Esophagus (tissue), 2 donors: ENCODE data around the gene SWT1. TPM values are rescaled to one million over a fixed set of nuclear protein-coding genes. Genes with fewer than 3 reads are reported as not detected.
"Not testable (repeated sequence)": the region's sequence is repeated elsewhere in the genome, so short reads cannot be mapped to it uniquely, and the experiment has no call there.

ENCODE experiments used
- H3K27ac ChIP-seq, 2 donors: one replicate each; pipeline ENCODE4 v1.5.1; 2013; ENCODE audit warnings: low read depth in 2 of 2, mild to moderate bottlenecking in 2 of 2, inconsistent platforms in 1 of 2, low read length in 1 of 2, moderate library complexity in 1 of 2
- H3K27me3 ChIP-seq, 2 donors: one replicate each; pipeline ENCODE4 v1.6.1; 2013; ENCODE audit warnings: low read length in 2 of 2, control low read depth in 1 of 2, mild to moderate bottlenecking in 1 of 2; ENCODE audit not compliant: insufficient read depth in 2 of 2, control insufficient read depth in 1 of 2
- H3K36me3 ChIP-seq, 2 donors: one replicate each; pipeline ENCODE4 v1.6.1; 2013; ENCODE audit warnings: low read length in 1 of 2; ENCODE audit not compliant: control insufficient read depth in 2 of 2, insufficient read depth in 2 of 2
- H3K4me1 ChIP-seq, 2 donors: one replicate each; pipeline ENCODE4 v1.6.1; 2013; ENCODE audit warnings: low read length in 1 of 2; ENCODE audit not compliant: control insufficient read depth in 2 of 2, insufficient read depth in 2 of 2
- H3K4me3 ChIP-seq, 2 donors: one replicate each; pipeline ENCODE4 v1.5.1; 2013; ENCODE audit warnings: low read length in 2 of 2, mild to moderate bottlenecking in 2 of 2, low read depth in 1 of 2, moderate library complexity in 1 of 2
- H3K9me3 ChIP-seq, 2 donors: one replicate each; pipeline ENCODE4 v1.6.1; 2013; ENCODE audit warnings: mild to moderate bottlenecking in 2 of 2, low read depth in 1 of 2, low read length in 1 of 2, moderate library complexity in 1 of 2; ENCODE audit not compliant: control insufficient read depth in 2 of 2, insufficient read depth in 1 of 2
- WGBS, 2 donors: extraction: QIAGEN DNeasy Blood & Tissue Kit; methylation state at CpG; one replicate each; pipeline ENCODE4 v1.1.7; 2013; 5-methylcytosine and 5-hydroxymethylcytosine counted together
- polyA plus RNA-seq, 2 donors: library from polyadenylated mRNA; stranded (reverse); fragments of 200-250 nt; gene quantifications; one replicate each; pipeline ENCODE4 v1.2.3, GENCODE V29; 2013
- donor health status: healthy with polysubstance abuse.
- donor health status: Bipolar disorder and iron deficiency.

SWT1 gene
- polyA plus RNA-seq, 2 donors, result 0.86 TPM

- Histone ChIP-seq H3K27me3 (no peaks in the 10 kb centered on the region), H3K9me3 (no peaks in the 10 kb centered on the region), H3K36me3 (no peaks in the 10 kb centered on the region), H3K4me3 (no peak overlapping the region), H3K4me1 (peaks cover 0 to 2% of the 10 kb centered on the region in 2 donors), H3K27ac (no peak overlapping the region)
- WGBS, 2 donors, result 65 to 73% methylated on average over 1 of the region's 1 CpG
These were observed 162.1 kb downstream of the SWT1 start for GRCh38 chr1:185319139-185319475.

GRCh38 chr1:185321104-185321503 is 164.1 kb downstream of the SWT1 start:
- 98 to 99% methylated on average over 7 of the region's 7 CpGs for whole genome bisulfite sequencing, 2 donors
- not testable (repeated sequence) for H3K36me3 ChIP-seq, H3K4me1 ChIP-seq, H3K27ac ChIP-seq, H3K9me3 ChIP-seq, H3K4me3 ChIP-seq, H3K27me3 ChIP-seq

- not testable (repeated sequence) for H3K27me3 ChIP-seq, H3K9me3 ChIP-seq, H3K4me3 ChIP-seq, H3K4me1 ChIP-seq, H3K27ac ChIP-seq, H3K36me3 ChIP-seq
- 98% methylated on average over 36 of the region's 36 CpGs for WGBS, 2 donors
These were observed 164.8 kb downstream of the SWT1 start for GRCh38 chr1:185321653-185322221.

- Histone ChIP-seq H3K4me3 (no peak overlapping the region), H3K36me3 (no peaks in the 10 kb centered on the region), H3K27me3 (no peaks in the 10 kb centered on the region), H3K4me1 (peaks cover 0 to under 1% of the 10 kb centered on the region in 2 donors), H3K27ac (no peak overlapping the region), H3K9me3 (no peaks in the 10 kb centered on the region)
- WGBS, 2 donors, result 68 to 74% methylated on average over 2 of the region's 2 CpGs
These were observed 165.7 kb downstream of the SWT1 start for GRCh38 chr1:185322636-185323035.

- H3K4me1 ChIP-seq, result no peaks in the 10 kb centered on the region
- no peaks in the 10 kb centered on the region for H3K36me3 ChIP-seq
- no peaks in the 10 kb centered on the region for H3K9me3 ChIP-seq
- 94% methylated on average over 3 of the region's 3 CpGs for WGBS, 2 donors
- no peak overlapping the region for H3K4me3 ChIP-seq
- H3K27me3 ChIP-seq, result no peaks in the 10 kb centered on the region
- H3K27ac ChIP-seq, result no peak overlapping the region
These were observed 167.2 kb downstream of the SWT1 start for GRCh38 chr1:185324118-185324517.

DNA sequence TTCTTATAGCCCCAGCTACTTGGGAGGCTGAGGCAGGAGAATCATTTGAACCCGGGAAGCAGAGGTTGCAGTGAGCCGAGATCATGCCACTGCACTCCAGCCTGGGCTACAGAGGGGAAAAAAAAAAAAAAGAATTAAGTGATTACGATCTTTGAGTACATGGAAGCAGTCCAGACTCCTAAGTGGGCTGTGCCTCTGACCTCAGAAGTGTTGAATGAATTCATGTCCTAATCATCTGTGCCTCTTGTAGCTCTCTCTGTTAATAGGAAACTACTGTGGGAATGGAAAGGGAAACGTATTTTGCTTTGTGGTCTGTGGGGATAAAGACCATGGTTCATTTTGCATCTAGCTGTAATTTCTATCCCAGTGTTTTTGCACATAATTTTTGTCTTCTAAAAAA is 168.4 kb downstream of the SWT1 start:
- Histone ChIP-seq H3K4me3 (no peak overlapping the region), H3K9me3 (no peaks in the 10 kb centered on the region), H3K36me3 (no peaks in the 10 kb centered on the region), H3K4me1 (no peaks in the 10 kb centered on the region), H3K27me3 (no peaks in the 10 kb centered on the region), H3K27ac (no peak overlapping the region)
- 65 to 69% methylated on average over 4 of the region's 4 CpGs for WGBS, 2 donors

- Histone ChIP-seq H3K9me3 (no peaks in the 10 kb centered on the region), H3K36me3 (no peaks in the 10 kb centered on the region), H3K4me1 (no peaks in the 10 kb centered on the region), H3K27ac (no peak overlapping the region), H3K27me3 (no peaks in the 10 kb centered on the region), H3K4me3 (no peak overlapping the region)
- 91 to 95% methylated on average over 4 of the region's 4 CpGs for WGBS, 2 donors
These were observed 171.3 kb downstream of the SWT1 start for GRCh38 chr1:185328255-185328654.

GRCh38 chr1:185334182-185334581 is 177.2 kb downstream of the SWT1 start:
- Histone ChIP-seq H3K36me3 (no peaks in the 10 kb centered on the region), H3K27ac (no peak overlapping the region), H3K9me3 (no peaks in the 10 kb centered on the region), H3K27me3 (no peaks in the 10 kb centered on the region), H3K4me3 (no peak overlapping the region), H3K4me1 (no peaks in the 10 kb centered on the region)
- 78% methylated on average over 4 of the region's 4 CpGs for WGBS, 2 donors

DNA sequence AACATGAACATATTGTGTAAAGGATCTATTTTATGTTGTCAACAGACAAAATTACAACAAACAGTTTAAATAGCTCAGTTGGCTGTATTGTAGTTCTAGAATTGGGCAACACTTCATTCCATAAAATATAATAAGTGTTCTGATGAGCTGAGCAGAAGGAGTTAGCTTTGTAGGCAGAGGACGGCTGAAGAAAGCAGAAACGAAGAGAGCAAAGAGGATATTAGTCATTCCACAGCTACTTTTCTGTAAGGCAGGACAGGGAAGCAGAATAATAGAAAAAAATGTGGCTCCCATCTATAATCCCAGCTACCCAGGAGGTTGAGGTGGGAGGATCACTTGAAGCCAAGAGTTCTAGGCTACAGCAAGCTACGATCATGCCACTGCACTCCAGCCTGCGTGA is 180.3 kb downstream of the SWT1 start:
- H3K36me3 ChIP-seq, result no peaks in the 10 kb centered on the region
- WGBS, 2 donors, result 88 to 92% methylated on average over 4 of the region's 4 CpGs
- H3K9me3 ChIP-seq, result no peaks in the 10 kb centered on the region
- no peaks in the 10 kb centered on the region for H3K4me1 ChIP-seq
- no peak overlapping the region for H3K27ac ChIP-seq
- H3K27me3 ChIP-seq, result no peaks in the 10 kb centered on the region
- H3K4me3 ChIP-seq, result no peak overlapping the region

DNA sequence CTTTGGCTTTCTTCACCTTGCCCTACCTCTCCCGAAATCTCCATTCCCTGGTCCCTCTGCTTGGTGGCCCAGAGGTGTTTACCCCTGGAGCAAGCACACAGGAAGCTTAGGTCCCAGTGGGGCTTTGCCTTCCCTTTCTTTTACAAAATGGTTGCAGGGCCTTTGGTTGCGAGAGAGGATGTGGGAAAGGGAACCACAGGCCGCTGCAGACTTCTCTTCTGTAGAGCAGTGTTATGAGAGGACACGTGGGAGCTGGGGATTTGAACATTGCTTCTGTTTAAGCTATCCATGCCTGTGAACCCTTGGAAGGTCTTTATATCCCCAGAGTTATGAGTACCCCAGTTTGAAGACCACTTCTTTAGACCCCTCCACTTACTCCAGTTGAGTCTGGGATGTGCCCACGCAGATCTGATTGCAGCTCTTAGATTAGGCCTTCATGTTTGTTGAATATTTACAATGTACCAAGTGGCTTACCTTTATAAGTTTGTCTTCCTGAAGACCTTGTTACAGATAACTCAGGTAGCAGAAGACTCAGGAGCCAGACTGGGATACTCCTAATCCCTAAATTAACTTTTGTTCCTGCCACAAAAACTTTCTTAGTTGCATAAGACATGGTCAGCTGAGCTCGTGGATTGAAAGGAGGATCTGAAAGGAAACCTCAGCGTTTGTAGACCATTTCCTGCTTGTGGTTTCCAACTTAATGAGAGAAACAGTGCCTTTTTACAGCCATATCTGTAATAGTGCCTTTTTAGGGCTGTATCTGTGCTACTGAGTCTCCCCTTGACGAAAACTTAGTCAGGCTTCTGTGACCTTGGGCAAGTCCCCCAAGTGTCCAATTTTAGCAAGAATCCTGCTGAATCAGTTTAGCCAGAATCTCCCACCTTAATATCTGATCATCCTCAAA is 182.0 kb downstream of the SWT1 start:
- Histone ChIP-seq H3K27me3 (no peaks in the 10 kb centered on the region), H3K9me3 (no peaks in the 10 kb centered on the region), H3K27ac (no peak overlapping the region), H3K4me3 (no peak overlapping the region), H3K36me3 (no peaks in the 10 kb centered on the region), H3K4me1 (no peaks in the 10 kb centered on the region)
- WGBS, 2 donors, result 73 to 78% methylated on average over 8 of the region's 8 CpGs
